ENCODE data around the gene ELSPBP1. TPM values are rescaled to one million over a fixed set of nuclear protein-coding genes. Genes with fewer than 3 reads are reported as not detected.

Gene ELSPBP1
- total RNA-seq, 1 experiment from 2014 or later: not detected

- H3K79me2 ChIP-seq (ENCODE audit: insufficient read depth, low read length): no peaks in the 10 kb centered on the region
- H3K4me1 ChIP-seq (ENCODE audit: control insufficient read depth in 1 of 2, insufficient read depth in 2 of 2, low read length in 2 of 2): no peaks in the 10 kb centered on the region
- RAD21 ChIA-PET (ENCODE audit: low non-redundant PET in 1 of 2, low total read pairs in 2 of 2, uncharacterized antibody in 2 of 2, unreplicated experiment in 2 of 2): no interaction called here
- DNase-seq (ENCODE audit: low read depth, low spot score) (no peak), ATAC-seq (no peak)
- H2AFZ ChIP-seq (ENCODE audit: low read depth, low read length, poor library complexity, severe bottlenecking): no peak overlapping the region
- intact Hi-C loops (cut with micrococcal nuclease): no loop called here
- H3K9me3 ChIP-seq (ENCODE audit: control insufficient read depth in 1 of 2, insufficient read depth in 1 of 2, low read depth in 1 of 2, low read length in 2 of 2): no peaks in the 10 kb centered on the region
- no peak overlapping the region for H3K4me3 ChIP-seq (replicated peaks in 1 of 2; ENCODE audit: low read depth in 1 of 2, low read length in 2 of 2)
- no peaks in the 10 kb centered on the region for H3K9me2 ChIP-seq (ENCODE audit: insufficient read depth)
- H3K36me3 ChIP-seq (ENCODE audit: control insufficient read depth in 1 of 2, insufficient read depth in 2 of 2, low read length in 2 of 2): no peaks in the 10 kb centered on the region
- BruUV-seq (replicated peaks): no TSS peak
- H3K27ac ChIP-seq (ENCODE audit: low read depth, low read length): no peak overlapping the region
- no peak for TF ChIP-seq CEBPB (IDR thresholded peaks at IDR 0.05; ENCODE audit: low read depth)
- no peak for TF ChIP-seq ELF1 (IDR thresholded peaks at IDR 0.05; ENCODE audit: borderline replicate concordance, low read depth)
- no peak for TF ChIP-seq SP1 (IDR thresholded peaks at IDR 0.05; ENCODE audit: low read depth)
- no peak for TF ChIP-seq REST (IDR thresholded peaks at IDR 0.05; ENCODE audit: low read depth)
- TF ChIP-seq MAX (IDR thresholded peaks at IDR 0.05): no peak
- TF ChIP-seq ATF3 (IDR thresholded peaks at IDR 0.05): no peak
- TF ChIP-seq ZFX (IDR thresholded peaks at IDR 0.05): no peak
- H3K9ac ChIP-seq (ENCODE audit: low read length): no peak overlapping the region
- no peaks in the 10 kb centered on the region for H4K20me1 ChIP-seq (ENCODE audit: insufficient read depth)
- CTCF ChIA-PET: no interaction called here
- POLR2A ChIA-PET: no interaction called here
- H3K4me2 ChIP-seq (ENCODE audit: low read length): no peak overlapping the region
- H3K27me3 ChIP-seq (ENCODE audit: insufficient read depth, low read length): no peaks in the 10 kb centered on the region
Measured at GRCh38 chr19:48004236-48004635, 9.8 kb downstream of the ELSPBP1 start.

Data from HCT116 (cell line).